Right ventricle myocardium superior (tissue), 1 donor: Measurements from ENCODE around the gene DIP2C. TPM values are rescaled to one million over a fixed set of nuclear protein-coding genes. Genes with fewer than 3 reads are reported as not detected.

Experiments used
- ATAC-seq: fragments of 200-7000 bp; cut with Tn5 transposase; one replicate; pipeline ENCODE4 v1.9.1; 2020; ENCODE audit warnings: mild to moderate bottlenecking; ENCODE audit not compliant: poor library complexity
- DNase-seq: peaks from one replicate; pipeline ENCODE4 v3.0.0-alpha.2; 2020
- intact Hi-C: fragments of 100-400 bp; cut with DNase I; formaldehyde crosslinking; loops from one replicate; pipeline ENCODE4 v1.11.2; 2022
- total RNA-seq: library from RNA; stranded (reverse); fragmentation: NEBNext Ultra II Directional; extraction: Animal tissue kit (Norgen Biotek cat#: 25700); gene quantifications from one replicate; pipeline ENCODE4 v1.2.1, GENCODE V29; 2021
- donor health status: DM: no; HTN: yes; CAD: no; lungs with severe emphysema.

Gene DIP2C
- total RNA-seq, 1 donor from 2014 or later: 29.1 TPM

- intact Hi-C loops: no loop called here
- DNase-seq (no peak), ATAC-seq (no peak)
Measured at GRCh38 chr10:558891-559766, 130.3 kb downstream of the DIP2C start.

GRCh38 chr10:558364-558763 is 131.1 kb downstream of the DIP2C start:
- no peak for ATAC-seq
- intact Hi-C loops: no loop called here
- DNase-seq: no peak

GRCh38 chr10:557792-558328 is 131.6 kb downstream of the DIP2C start:
- intact Hi-C loops: no loop called here
- DNase-seq (no peak), ATAC-seq (no peak)

GRCh38 chr10:556971-557637 is 132.4 kb downstream of the DIP2C start:
- intact Hi-C loops: no loop called here
- DNase-seq (no peak), ATAC-seq (no peak)

GRCh38 chr10:555682-556350 is 133.7 kb downstream of the DIP2C start:
- intact Hi-C loops: no loop called here
- no peak for DNase-seq
- ATAC-seq: no peak

GRCh38 chr10:555281-555680 is 134.2 kb downstream of the DIP2C start:
- DNase-seq (no peak), ATAC-seq (no peak)
- intact Hi-C loops: no loop called here

- no peak for ATAC-seq
- intact Hi-C loops: no loop called here
- DNase-seq: no peak
Measured at GRCh38 chr10:554182-554848, 135.2 kb downstream of the DIP2C start.

GRCh38 chr10:553233-553632 is 136.2 kb downstream of the DIP2C start:
- intact Hi-C loops: no loop called here
- ATAC-seq (no peak), DNase-seq (no peak)

- ATAC-seq (no peak), DNase-seq (no peak)
- intact Hi-C loops: no loop called here
Measured at GRCh38 chr10:552679-553078, 136.8 kb downstream of the DIP2C start.

- DNase-seq: no peak
- ATAC-seq: no peak
- intact Hi-C loops: no loop called here
Measured at GRCh38 chr10:551373-552252, 137.9 kb downstream of the DIP2C start.

GRCh38 chr10:550665-551372 is 138.6 kb downstream of the DIP2C start:
- ATAC-seq (no peak), DNase-seq (no peak)
- intact Hi-C loops: no loop called here

- intact Hi-C loops: no loop called here
- ATAC-seq (no peak), DNase-seq (no peak)
Measured at GRCh38 chr10:549391-549790, 140.1 kb downstream of the DIP2C start.

- DNase-seq: no peak
- no peak for ATAC-seq
- intact Hi-C loops: no loop called here
Measured at GRCh38 chr10:548238-548901, 141.1 kb downstream of the DIP2C start.

GRCh38 chr10:547591-548081 is 141.8 kb downstream of the DIP2C start:
- ATAC-seq (no peak), DNase-seq (no peak)
- intact Hi-C loops: no loop called here

- intact Hi-C loops: no loop called here
- DNase-seq: no peak
- no peak for ATAC-seq
Measured at GRCh38 chr10:546971-547590, 142.4 kb downstream of the DIP2C start.

- ATAC-seq (no peak), DNase-seq (no peak)
- intact Hi-C loops: no loop called here
Measured at GRCh38 chr10:546451-546850, 143.0 kb downstream of the DIP2C start.
